HG03060 (cell line): Measurements from ENCODE around the gene SECTM1.

ENCODE experiments used
- ATAC-seq: cut with Tn5 transposase; IDR thresholded peaks from one replicate; pipeline ENCODE4 v1.9.1; 2021; ENCODE audit warnings: low read depth, moderate number of reproducible peaks; ENCODE audit not compliant: unreplicated experiment

SECTM1 gene

GRCh38 chr17:82301916-82302567 is 31.5 kb downstream of the SECTM1 start:
- no peak for ATAC-seq

GRCh38 chr17:82301300-82301915 is 32.2 kb downstream of the SECTM1 start:
- ATAC-seq: no peak

- no peak for ATAC-seq
Observed at GRCh38 chr17:82300707-82301270, 32.8 kb downstream of the SECTM1 start.

GRCh38 chr17:82300228-82300627 is 33.3 kb downstream of the SECTM1 start:
- ATAC-seq: no peak

GRCh38 chr17:82299452-82299851 is 34.1 kb downstream of the SECTM1 start:
- ATAC-seq: no peak

- ATAC-seq: no peak
Observed at GRCh38 chr17:82298538-82299421, 34.8 kb downstream of the SECTM1 start.

GRCh38 chr17:82297714-82298537 is 35.6 kb downstream of the SECTM1 start:
- no peak for ATAC-seq

GRCh38 chr17:82297280-82297713 is 36.3 kb downstream of the SECTM1 start:
- ATAC-seq: no peak

GRCh38 chr17:82296511-82297279 is 36.9 kb downstream of the SECTM1 start:
- no peak for ATAC-seq

GRCh38 chr17:82295472-82295814 is 38.1 kb downstream of the SECTM1 start:
- ATAC-seq: no peak

GRCh38 chr17:82294064-82294773 is 39.3 kb downstream of the SECTM1 start:
- ATAC-seq: no peak

GRCh38 chr17:82292251-82293154 is 41.1 kb downstream of the SECTM1 start:
- peak; percentile 85 for ATAC-seq

GRCh38 chr17:82291582-82292250 is 41.9 kb downstream of the SECTM1 start:
- ATAC-seq: no peak

- ATAC-seq: no peak
Observed at GRCh38 chr17:82287868-82288801, 45.4 kb downstream of the SECTM1 start.

GRCh38 chr17:82287013-82287867 is 46.3 kb downstream of the SECTM1 start:
- ATAC-seq: no peak
